ENCODE data around the gene MS4A15.
"Not testable (repeated sequence)": the region's sequence is repeated elsewhere in the genome, so short reads cannot be mapped to it uniquely, and the experiment has no call there.

The MS4A15 gene

GRCh38 chr11:60810151-60810550, 53.5 kb downstream of the MS4A15 start:
- no peak for TF ChIP-seq CTCF (IDR thresholded peaks at IDR 0.05; ENCODE audit: low read depth, low read length, missing control alignments)
- no peak for DNase-seq (ENCODE audit: low read depth)
- H3K4me3 ChIP-seq (ENCODE audit: low read depth, low read length): no peak overlapping the region

- H3K4me3 ChIP-seq (ENCODE audit: low read depth, low read length): no peak overlapping the region
- DNase-seq (ENCODE audit: low read depth): no peak
- TF ChIP-seq CTCF (IDR thresholded peaks at IDR 0.05; ENCODE audit: low read depth, low read length, missing control alignments): no peak
Observed at GRCh38 chr11:60810569-60810968, 53.9 kb downstream of the MS4A15 start.

- TF ChIP-seq CTCF (IDR thresholded peaks at IDR 0.05; ENCODE audit: low read depth, low read length, missing control alignments): no peak
- no peak for DNase-seq (ENCODE audit: low read depth)
- H3K4me3 ChIP-seq (ENCODE audit: low read depth, low read length): no peak overlapping the region
Observed at GRCh38 chr11:60813324-60813723, 56.7 kb downstream of the MS4A15 start.

GRCh38 chr11:60814112-60814511, 57.4 kb downstream of the MS4A15 start:
- H3K4me3 ChIP-seq (ENCODE audit: low read depth, low read length): no peak overlapping the region
- TF ChIP-seq CTCF (IDR thresholded peaks at IDR 0.05; ENCODE audit: low read depth, low read length, missing control alignments): no peak
- DNase-seq (ENCODE audit: low read depth): no peak

- H3K4me3 ChIP-seq (ENCODE audit: low read depth, low read length): no peak overlapping the region
- no peak for TF ChIP-seq CTCF (IDR thresholded peaks at IDR 0.05; ENCODE audit: low read depth, low read length, missing control alignments)
- DNase-seq (ENCODE audit: low read depth): no peak
Observed at GRCh38 chr11:60816590-60817157, 60.0 kb downstream of the MS4A15 start.

- H3K4me3 ChIP-seq (ENCODE audit: low read depth, low read length): no peak overlapping the region
- no peak for TF ChIP-seq CTCF (IDR thresholded peaks at IDR 0.05; ENCODE audit: low read depth, low read length, missing control alignments)
- no peak for DNase-seq (ENCODE audit: low read depth)
Observed at GRCh38 chr11:60818057-60818456, 61.4 kb downstream of the MS4A15 start.

GRCh38 chr11:60821827-60822599, 65.3 kb downstream of the MS4A15 start:
- no peak for TF ChIP-seq CTCF (IDR thresholded peaks at IDR 0.05; ENCODE audit: low read depth, low read length, missing control alignments)
- no peak overlapping the region for H3K4me3 ChIP-seq (ENCODE audit: low read depth, low read length)
- no peak for DNase-seq (ENCODE audit: low read depth)

- DNase-seq (ENCODE audit: low read depth); H3K4me3 ChIP-seq (ENCODE audit: low read depth, low read length): not testable (repeated sequence)
Observed at GRCh38 chr11:60823745-60824306, 67.2 kb downstream of the MS4A15 start.

All from GM12864 (cell line).